Glutamatergic neuron (in vitro differentiated cells): Measurements from ENCODE around the gene IRX4. TPM values are rescaled to one million over a fixed set of nuclear protein-coding genes. Genes with fewer than 3 reads are reported as not detected.

ENCODE experiments used
- DNase-seq: peaks from one replicate; pipeline ENCODE4 v3.0.0; 2022
- H3K27ac Mint-ChIP-seq: one replicate; pipeline ENCODE4 v1.8.0; 2020; ENCODE audit warnings: mild to moderate bottlenecking, mixed read lengths, inconsistent platforms; ENCODE audit not compliant: unreplicated experiment
- H3K27me3 Mint-ChIP-seq: one replicate; pipeline ENCODE4 v1.8.0; 2020; ENCODE audit warnings: mild to moderate bottlenecking, moderate library complexity, mixed read lengths, inconsistent platforms; ENCODE audit not compliant: unreplicated experiment
- H3K36me3 Mint-ChIP-seq: one replicate; pipeline ENCODE4 v1.8.0; 2020; ENCODE audit warnings: mild to moderate bottlenecking, mixed read lengths, inconsistent platforms; ENCODE audit not compliant: unreplicated experiment
- H3K4me1 Mint-ChIP-seq: one replicate; pipeline ENCODE4 v1.8.0; 2020; ENCODE audit warnings: mild to moderate bottlenecking, low read depth, mixed read lengths, inconsistent platforms; ENCODE audit not compliant: unreplicated experiment
- H3K4me3 Mint-ChIP-seq: one replicate; pipeline ENCODE4 v1.8.0; 2020; ENCODE audit warnings: mild to moderate bottlenecking, mixed read lengths, inconsistent platforms; ENCODE audit not compliant: unreplicated experiment
- H3K9me3 Mint-ChIP-seq: one replicate; pipeline ENCODE4 v1.8.0; 2020; ENCODE audit warnings: mild to moderate bottlenecking, moderate library complexity, mixed read lengths, inconsistent platforms; ENCODE audit not compliant: unreplicated experiment
- CTCF ChIP-seq: fragments of 200-600 bp; sonication (generic); IDR thresholded peaks from one replicate; pipeline ENCODE4 v1.5.0; 2021; ENCODE audit not compliant: partially characterized antibody, unreplicated experiment
- total RNA-seq: library from RNA; stranded (reverse); fragmentation: NEBNext Ultra II Directional; extraction: Animal tissue kit (Norgen Biotek cat#: 25700); gene quantifications from one replicate; pipeline ENCODE4 v1.2.1, GENCODE V29; 2021; ENCODE audit not compliant: unreplicated experiment

Gene IRX4
- total RNA-seq, 1 donor from 2014 or later, result 0.20 TPM

DNA sequence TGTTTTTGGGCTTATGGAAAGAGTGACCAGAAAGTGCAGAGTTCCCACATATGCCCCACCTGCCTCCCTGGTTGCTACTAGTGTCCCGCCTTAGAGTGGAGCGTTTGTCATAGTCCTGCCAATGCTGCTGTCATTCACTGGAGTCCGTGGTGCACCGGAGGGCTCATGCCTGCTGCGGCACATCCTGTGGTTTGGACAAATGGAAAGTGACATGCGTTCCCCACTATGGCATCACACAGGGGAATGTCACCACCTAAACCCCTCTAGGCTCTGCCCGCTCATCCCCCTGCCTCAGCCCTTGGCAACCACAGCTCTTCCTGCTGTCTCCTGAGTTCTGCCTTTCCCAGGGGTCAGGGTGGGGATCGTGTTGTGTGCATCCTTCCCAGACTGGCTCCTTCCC is 29.2 kb downstream of the IRX4 start:
- no peak for TF ChIP-seq CTCF
- Mint-ChIP-seq H3K9me3 (peaks cover 7% of the 10 kb centered on the region), H3K4me3 (no peak overlapping the region), H3K4me1 (peaks cover 4% of the 10 kb centered on the region), H3K36me3 (peaks cover 4% of the 10 kb centered on the region), H3K27me3 (peaks cover 20% of the 10 kb centered on the region), H3K27ac (peak overlapping the region; percentile 68)
- DNase-seq, result no peak

DNA sequence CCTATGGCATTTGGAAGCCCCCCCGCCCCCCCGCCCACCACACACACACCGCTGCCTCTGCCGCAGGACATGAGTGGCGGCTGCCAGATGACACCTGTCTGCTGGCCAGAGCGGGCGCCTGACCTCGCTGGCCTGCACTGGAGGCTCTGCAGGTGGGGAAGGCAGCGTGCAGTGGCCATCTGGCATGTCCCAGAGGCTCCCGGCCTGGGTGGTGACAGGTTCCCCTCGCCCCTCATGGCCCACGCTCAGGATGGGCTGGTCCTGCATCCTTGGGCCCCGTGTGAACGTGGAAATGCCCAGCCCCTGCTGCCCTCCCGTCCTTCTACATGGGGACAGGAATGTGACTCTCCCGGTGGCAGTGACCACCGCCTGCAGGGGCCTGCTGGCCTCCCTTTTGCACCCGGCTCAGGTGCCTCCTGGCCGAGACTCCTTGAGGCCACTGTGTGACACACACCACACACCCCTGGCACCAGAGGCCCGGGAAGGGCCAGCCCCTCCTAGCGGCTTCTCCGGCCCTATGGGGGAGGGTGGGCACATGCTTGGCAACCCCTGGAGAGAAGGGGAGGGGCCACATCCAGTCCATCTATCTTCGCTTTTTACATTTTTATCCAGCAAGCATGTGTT is 30.3 kb downstream of the IRX4 start:
- Mint-ChIP-seq H3K9me3 (peaks cover 6% of the 10 kb centered on the region), H3K36me3 (peaks cover 4% of the 10 kb centered on the region), H3K27ac (no peak overlapping the region), H3K27me3 (peaks cover 23% of the 10 kb centered on the region), H3K4me3 (no peak overlapping the region), H3K4me1 (peaks cover 4% of the 10 kb centered on the region)
- DNase-seq, result no peak
- no peak for TF ChIP-seq CTCF

DNA sequence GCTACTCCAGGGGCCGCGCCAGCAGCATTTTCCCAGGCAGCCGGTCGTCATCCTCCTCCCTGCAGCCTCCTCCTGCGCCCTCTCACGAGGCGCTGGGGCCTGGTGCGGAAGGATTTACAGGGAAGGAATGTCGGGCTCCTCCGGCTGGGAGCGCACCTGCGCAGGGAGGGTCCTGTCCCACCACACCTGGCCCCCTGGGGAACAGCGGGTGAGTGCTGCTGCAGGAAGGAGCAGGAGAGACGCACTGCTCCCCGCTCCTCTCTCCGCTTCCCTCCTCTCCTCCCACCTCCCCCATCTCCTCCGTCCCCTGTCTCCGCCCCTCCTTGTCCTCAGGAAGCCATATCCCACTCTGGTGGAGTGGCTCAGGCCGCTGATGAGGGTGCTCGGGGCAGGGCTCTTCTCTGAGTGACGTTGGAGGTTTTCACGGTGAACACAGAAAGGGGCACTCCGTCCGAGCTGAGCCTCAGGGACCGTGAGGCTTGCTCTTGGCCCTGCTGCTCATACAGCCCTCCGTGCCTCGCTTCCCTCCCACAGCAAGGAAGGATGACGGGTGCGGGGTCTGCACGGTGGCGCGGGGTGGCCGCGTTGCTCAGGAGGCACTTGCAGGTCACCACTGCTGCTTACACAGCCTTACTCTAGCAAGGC is 31.3 kb downstream of the IRX4 start:
- H3K27ac Mint-ChIP-seq, result no peak overlapping the region
- DNase-seq, result no peak
- peaks cover 6% of the 10 kb centered on the region for H3K9me3 Mint-ChIP-seq
- H3K4me1 Mint-ChIP-seq, result peaks cover 4% of the 10 kb centered on the region
- H3K4me3 Mint-ChIP-seq, result no peak overlapping the region
- TF ChIP-seq CTCF, result no peak
- H3K36me3 Mint-ChIP-seq, result peaks cover 4% of the 10 kb centered on the region
- peaks cover 23% of the 10 kb centered on the region for H3K27me3 Mint-ChIP-seq

- peaks cover 4% of the 10 kb centered on the region for H3K36me3 Mint-ChIP-seq
- DNase-seq, result no peak
- peaks cover 22% of the 10 kb centered on the region for H3K27me3 Mint-ChIP-seq
- peaks cover 6% of the 10 kb centered on the region for H3K9me3 Mint-ChIP-seq
- TF ChIP-seq CTCF, result no peak
- no peak overlapping the region for H3K4me3 Mint-ChIP-seq
- no peak overlapping the region for H3K27ac Mint-ChIP-seq
- H3K4me1 Mint-ChIP-seq, result peaks cover 4% of the 10 kb centered on the region
Observed at GRCh38 chr5:1850324-1851154, 32.2 kb downstream of the IRX4 start.
